ENCODE measurements around the gene TAMALIN. TPM values are rescaled to one million over a fixed set of nuclear protein-coding genes. Genes with fewer than 3 reads are reported as not detected.

TAMALIN gene
- total and polyA plus RNA-seq, 2 donors, result 13.0 to 51.8 TPM

DNA sequence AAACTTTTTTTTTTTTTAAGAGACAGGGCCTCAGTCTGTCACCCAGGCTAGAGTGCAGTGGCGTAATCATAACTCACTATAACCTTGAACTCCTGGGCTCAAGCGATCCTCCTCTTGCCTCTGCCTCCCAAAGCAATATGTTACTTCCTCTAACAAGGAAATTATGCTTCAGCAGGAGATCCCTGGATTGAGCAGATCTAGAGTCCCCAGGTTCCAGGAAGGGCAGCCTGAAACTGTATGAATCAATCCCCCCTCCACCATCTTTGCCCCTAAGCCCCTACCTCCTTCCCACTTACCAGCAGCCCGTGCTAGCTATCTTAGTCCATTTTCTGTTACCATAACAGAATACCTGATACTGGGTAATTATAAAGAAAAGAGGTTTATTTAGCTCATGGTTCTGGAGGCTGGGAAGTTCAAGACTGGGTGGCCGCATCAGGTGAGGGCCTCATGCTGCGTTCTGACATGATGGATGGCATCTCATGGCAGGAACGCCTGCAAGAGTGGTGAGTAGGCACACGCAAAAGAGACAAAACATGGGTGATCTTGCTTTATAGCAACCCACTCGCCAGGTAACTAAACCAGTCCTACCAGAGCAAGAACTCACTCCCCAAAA lies 5.0 kb downstream of the TAMALIN start:
- Histone ChIP-seq H3K4me1 (ENCODE audit: insufficient read depth) (no peaks in the 10 kb centered on the region), H3K4me3 (ENCODE audit: low read depth, low read length) (no peak overlapping the region), H3K36me3 (ENCODE audit: insufficient read depth) (no peaks in the 10 kb centered on the region), H3K27ac (ENCODE audit: low read depth) (no peak overlapping the region)
- WGBS, result 95% methylated on average over 8 of the region's 8 CpGs
- DNase-seq (ENCODE audit: extremely low spot score), result no peak

- Histone ChIP-seq H3K36me3 (ENCODE audit: insufficient read depth) (no peaks in the 10 kb centered on the region), H3K27ac (ENCODE audit: low read depth) (no peak overlapping the region), H3K4me3 (ENCODE audit: low read depth, low read length) (no peak overlapping the region), H3K4me1 (ENCODE audit: insufficient read depth) (no peaks in the 10 kb centered on the region)
- no peak for DNase-seq (ENCODE audit: extremely low spot score)
- WGBS, result 94% methylated on average over 16 of the region's 16 CpGs
Measured at GRCh38 chr12:52013626-52014310, 7.0 kb downstream of the TAMALIN start.

DNA sequence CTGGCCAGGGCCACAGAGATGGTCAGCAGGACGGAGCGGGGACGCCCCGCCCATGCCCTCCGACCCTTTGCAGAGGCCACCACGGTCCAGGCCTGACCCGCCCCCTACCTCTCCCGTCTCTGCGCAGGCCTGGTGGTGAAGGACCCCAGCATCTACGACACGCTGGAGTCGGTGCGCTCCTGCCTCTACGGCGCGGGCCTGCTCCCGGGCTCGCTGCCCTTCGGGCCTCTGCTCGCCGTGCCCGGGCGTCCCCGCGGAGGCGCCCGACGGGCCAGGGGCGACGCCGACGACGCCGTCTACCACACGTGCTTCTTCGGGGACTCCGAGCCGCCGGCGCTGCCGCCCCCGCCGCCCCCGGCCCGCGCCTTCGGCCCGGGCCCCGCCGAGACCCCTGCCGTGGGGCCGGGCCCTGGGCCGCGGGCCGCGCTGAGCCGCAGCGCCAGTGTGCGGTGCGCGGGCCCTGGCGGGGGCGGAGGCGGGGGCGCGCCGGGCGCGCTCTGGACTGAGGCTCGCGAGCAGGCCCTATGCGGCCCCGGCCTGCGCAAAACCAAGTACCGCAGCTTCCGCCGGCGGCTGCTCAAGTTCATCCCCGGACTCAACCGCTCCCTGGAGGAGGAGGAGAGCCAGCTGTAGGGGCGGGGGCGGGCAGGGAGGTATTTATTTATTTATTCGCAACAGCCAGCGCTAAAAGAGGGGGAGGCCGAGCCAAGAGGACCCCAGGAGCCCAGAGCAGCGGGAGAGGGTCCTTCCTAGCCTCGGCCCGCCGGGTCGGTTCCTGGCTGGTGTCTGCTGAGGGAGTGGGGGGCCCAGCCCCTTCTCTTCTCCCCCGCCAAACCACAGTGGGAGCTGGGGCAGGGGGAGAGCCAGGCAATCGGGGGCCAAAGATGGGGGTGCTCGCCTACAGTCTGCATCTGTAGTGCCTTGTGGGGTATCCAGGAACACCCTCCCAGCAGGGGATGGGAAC lies 8.1 kb downstream of the TAMALIN start:
- DNase-seq (ENCODE audit: extremely low spot score), result no peak
- Histone ChIP-seq H3K27ac (ENCODE audit: low read depth) (no peak overlapping the region), H3K4me1 (ENCODE audit: insufficient read depth) (no peaks in the 10 kb centered on the region), H3K4me3 (ENCODE audit: low read depth, low read length) (no peak overlapping the region), H3K36me3 (ENCODE audit: insufficient read depth) (no peaks in the 10 kb centered on the region)
- WGBS, result 71% methylated on average over 93 of the region's 93 CpGs

- Histone ChIP-seq H3K4me1 (ENCODE audit: insufficient read depth) (no peaks in the 10 kb centered on the region), H3K27ac (ENCODE audit: low read depth) (no peak overlapping the region), H3K36me3 (ENCODE audit: insufficient read depth) (no peaks in the 10 kb centered on the region), H3K4me3 (ENCODE audit: low read depth, low read length) (no peak overlapping the region)
- 79% methylated on average over 10 of the region's 10 CpGs for WGBS
- no peak for DNase-seq (ENCODE audit: extremely low spot score)
Measured at GRCh38 chr12:52015532-52016041, 8.8 kb downstream of the TAMALIN start.

DNA sequence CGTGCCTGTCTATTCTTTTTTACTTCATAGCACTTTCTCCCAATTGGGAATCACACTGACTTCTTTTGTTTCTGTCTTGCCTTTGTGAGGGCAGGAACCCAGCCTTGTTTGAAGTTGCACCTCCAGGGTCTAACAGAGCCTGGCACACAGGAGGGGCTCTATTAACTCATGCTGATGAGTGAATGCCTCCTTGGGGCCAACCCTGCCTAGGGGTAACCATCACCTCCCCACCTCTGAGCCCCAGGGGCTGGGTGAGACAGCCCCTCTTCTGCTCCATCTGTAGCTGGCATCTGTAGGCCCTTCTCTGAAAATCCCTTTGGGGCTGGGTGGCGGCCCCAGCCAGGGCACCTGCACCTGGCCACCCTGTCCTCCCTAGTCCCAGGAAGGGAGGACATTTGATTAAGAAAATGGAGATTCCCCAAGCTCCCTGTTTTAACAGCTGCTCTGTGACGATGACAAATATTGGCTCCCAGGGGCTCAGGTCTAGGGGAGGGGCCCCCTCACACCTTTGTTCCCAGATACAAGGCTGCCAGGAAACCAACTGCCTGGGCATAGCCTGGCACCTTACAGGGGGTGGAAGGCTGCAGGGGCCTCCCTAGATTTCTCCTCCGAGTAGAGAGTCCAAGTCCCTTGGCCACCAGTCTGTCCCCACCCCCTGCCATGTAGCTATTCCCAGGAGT lies 11.8 kb downstream of the TAMALIN start:
- 90% methylated on average over 4 of the region's 4 CpGs for WGBS
- H3K4me1 ChIP-seq (ENCODE audit: insufficient read depth), result no peaks in the 10 kb centered on the region
- no peaks in the 10 kb centered on the region for H3K36me3 ChIP-seq (ENCODE audit: insufficient read depth)
- no peak for DNase-seq (ENCODE audit: extremely low spot score)
- H3K27ac ChIP-seq (ENCODE audit: low read depth), result no peak overlapping the region
- no peak overlapping the region for H3K4me3 ChIP-seq (ENCODE audit: low read depth, low read length)

DNA sequence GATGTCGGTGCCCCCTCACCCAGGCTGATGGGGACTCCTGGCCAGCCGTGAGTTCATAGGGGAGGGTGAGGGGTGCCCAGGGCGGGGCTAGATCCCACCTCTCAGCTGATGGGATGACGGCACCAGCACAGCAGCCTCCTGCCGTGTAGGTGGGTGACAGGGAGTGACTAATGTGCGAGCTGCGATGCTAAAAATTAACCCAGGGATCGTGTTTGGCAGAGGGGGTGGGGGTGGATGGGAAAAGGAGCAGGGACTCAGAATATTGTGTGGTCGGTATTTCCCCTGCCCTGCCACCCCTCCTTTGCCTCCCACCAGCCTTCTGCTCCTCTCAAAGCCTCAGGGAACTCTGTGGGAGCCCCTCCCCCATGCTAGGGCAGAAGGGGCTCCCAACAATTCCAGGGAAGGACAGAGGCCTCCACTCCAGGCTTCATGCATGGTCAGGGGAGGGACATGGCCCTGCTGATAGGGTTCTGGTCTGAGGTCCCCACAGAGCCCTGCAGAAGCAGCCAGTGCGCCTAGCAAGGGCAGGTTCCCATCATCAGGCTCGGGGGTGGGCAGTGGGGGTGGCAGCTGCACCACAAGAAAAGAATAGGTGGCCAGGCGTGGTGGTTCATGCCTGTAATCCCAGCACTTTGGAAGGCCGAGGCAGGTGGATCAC lies 12.5 kb downstream of the TAMALIN start:
- DNase-seq (ENCODE audit: extremely low spot score), result no peak
- no peak overlapping the region for H3K27ac ChIP-seq (ENCODE audit: low read depth)
- H3K36me3 ChIP-seq (ENCODE audit: insufficient read depth), result no peaks in the 10 kb centered on the region
- H3K4me3 ChIP-seq (ENCODE audit: low read depth, low read length), result no peak overlapping the region
- 74% methylated on average over 13 of the region's 13 CpGs for WGBS
- no peaks in the 10 kb centered on the region for H3K4me1 ChIP-seq (ENCODE audit: insufficient read depth)

GRCh38 chr12:52020539-52021336 lies 14.0 kb downstream of the TAMALIN start:
- 37% methylated on average over 9 of the region's 9 CpGs for WGBS
- Histone ChIP-seq H3K36me3 (ENCODE audit: insufficient read depth) (no peaks in the 10 kb centered on the region), H3K27ac (ENCODE audit: low read depth) (no peak overlapping the region), H3K4me3 (ENCODE audit: low read depth, low read length) (no peak overlapping the region), H3K4me1 (ENCODE audit: insufficient read depth) (no peaks in the 10 kb centered on the region)
- no peak for DNase-seq (ENCODE audit: extremely low spot score)

DNA sequence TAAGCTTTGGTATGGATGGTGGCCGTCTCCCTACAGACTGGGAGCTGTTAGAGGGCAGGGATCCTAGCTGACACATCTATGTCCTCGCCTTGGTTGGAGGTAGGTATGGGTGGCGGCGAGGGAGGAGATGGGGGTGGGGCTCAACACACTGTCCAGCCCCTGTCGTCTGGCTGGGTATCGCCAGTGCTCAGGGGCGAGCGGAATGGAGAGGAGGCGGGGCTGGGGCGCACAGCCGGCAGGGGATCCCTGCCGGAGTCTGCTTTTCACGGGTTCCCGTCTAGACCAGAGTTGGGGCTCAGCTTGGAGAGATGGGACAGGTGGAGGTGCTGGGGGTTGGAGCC lies 16.1 kb downstream of the TAMALIN start:
- no peak for DNase-seq (ENCODE audit: extremely low spot score)
- H3K4me1 ChIP-seq (ENCODE audit: insufficient read depth), result no peaks in the 10 kb centered on the region
- no peaks in the 10 kb centered on the region for H3K36me3 ChIP-seq (ENCODE audit: insufficient read depth)
- peak overlapping the region; percentile 40 for H3K4me3 ChIP-seq (ENCODE audit: low read depth, low read length)
- 26% methylated on average over 14 of the region's 14 CpGs for WGBS
- no peak overlapping the region for H3K27ac ChIP-seq (ENCODE audit: low read depth)

DNA sequence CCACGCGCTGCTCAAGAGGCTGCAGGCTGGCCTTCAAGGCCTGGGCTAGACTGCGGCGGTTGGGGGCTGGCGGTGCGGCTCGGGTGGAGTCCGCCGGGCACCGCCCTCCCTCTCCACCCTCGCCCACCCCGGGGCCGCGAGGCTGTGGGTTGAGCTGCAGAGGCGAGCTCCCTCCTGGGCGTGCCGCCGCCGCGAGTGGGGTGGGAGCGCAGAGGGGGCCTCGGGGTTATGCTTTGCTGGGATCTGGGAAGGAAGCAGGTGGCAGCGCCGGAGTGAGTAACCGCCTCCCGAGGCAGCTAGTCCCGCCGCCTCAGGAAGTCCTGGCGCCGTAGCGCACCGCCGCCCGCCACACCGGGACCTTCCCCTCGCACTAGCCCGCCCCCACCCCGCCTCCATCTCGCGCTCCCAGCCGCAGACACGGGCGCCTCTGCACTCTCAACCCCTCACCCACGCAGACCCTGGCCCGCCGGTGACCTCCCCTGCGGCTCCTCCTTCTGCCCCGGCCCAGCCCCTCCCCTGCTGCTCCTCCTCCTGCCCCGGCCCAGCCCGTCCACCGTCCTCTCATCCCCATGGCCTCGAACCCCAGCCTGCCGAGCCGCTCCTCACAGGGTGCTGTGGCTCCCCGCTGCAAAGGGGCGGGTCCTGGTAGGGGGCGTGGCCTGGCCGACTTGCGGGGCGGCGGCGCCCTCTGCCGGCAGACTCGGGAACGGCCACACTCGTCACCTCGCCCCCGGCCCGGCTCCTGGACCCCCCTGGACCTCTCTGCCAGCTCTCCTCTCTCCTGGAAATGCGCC lies 16.6 kb downstream of the TAMALIN start:
- Histone ChIP-seq H3K27ac (ENCODE audit: low read depth) (no peak overlapping the region), H3K4me1 (ENCODE audit: insufficient read depth) (no peaks in the 10 kb centered on the region), H3K36me3 (ENCODE audit: insufficient read depth) (no peaks in the 10 kb centered on the region), H3K4me3 (ENCODE audit: low read depth, low read length) (peak overlapping the region; percentile 40)
- WGBS, result under 1% methylated on average over 70 of the region's 70 CpGs
- DNase-seq (ENCODE audit: extremely low spot score), result no peak

DNA sequence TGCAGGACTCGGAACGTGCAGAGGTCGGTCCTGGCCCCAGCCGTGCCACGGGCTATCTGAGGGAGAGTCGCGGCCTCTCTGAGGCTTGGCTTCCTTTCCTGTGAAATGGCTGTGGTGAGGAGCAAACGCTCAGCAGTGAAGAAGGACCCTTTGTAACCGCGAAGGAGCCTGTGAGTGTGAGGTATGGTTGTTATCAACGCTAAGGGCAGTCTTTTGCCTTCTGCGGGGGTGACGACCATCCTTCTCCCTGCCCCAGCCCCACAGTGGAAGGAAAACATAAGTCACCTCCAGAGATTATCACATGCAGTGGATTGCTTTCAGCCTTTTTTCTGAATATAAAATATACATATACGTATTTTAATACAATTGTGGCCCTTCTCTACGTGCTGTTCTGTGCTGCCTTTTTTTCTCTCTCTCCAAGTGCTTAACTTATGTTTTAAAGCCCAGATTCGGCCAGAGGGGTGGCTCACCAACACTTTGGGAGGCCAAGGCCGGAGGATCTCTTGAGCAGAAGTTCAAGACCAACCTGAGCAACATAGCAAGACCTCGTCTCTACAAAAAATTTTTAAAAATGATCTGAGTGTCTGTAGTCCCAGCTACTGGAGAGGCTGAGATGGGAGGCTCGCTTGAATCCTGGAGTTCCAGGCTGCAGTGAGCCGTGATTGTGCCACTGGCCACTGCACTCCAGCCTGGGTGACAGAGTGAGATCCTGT lies 17.4 kb downstream of the TAMALIN start:
- H3K4me3 ChIP-seq (ENCODE audit: low read depth, low read length), result peak overlapping the region; percentile 40
- H3K4me1 ChIP-seq (ENCODE audit: insufficient read depth), result no peaks in the 10 kb centered on the region
- H3K27ac ChIP-seq (ENCODE audit: low read depth), result no peak overlapping the region
- H3K36me3 ChIP-seq (ENCODE audit: insufficient read depth), result no peaks in the 10 kb centered on the region
- WGBS, result 28% methylated on average over 20 of the region's 20 CpGs
- no peak for DNase-seq (ENCODE audit: extremely low spot score)

GRCh38 chr12:52024845-52025230 lies 18.1 kb downstream of the TAMALIN start:
- DNase-seq (ENCODE audit: extremely low spot score), result no peak
- whole genome bisulfite sequencing, result 66% methylated on average over 15 of the region's 15 CpGs

More at GRCh38 chr12:52024845-52025230, 18.1 kb downstream of the TAMALIN start:
- Histone ChIP-seq H3K4me3 (ENCODE audit: low read depth, low read length) (no peak overlapping the region), H3K27ac (ENCODE audit: low read depth) (no peak overlapping the region), H3K4me1 (ENCODE audit: insufficient read depth) (no peaks in the 10 kb centered on the region), H3K36me3 (ENCODE audit: insufficient read depth) (no peaks in the 10 kb centered on the region)

All from urinary bladder (tissue), 4 donors.